Measurements from ENCODE around the gene B4GALT4. TPM values are rescaled to one million over a fixed set of nuclear protein-coding genes. Genes with fewer than 3 reads are reported as not detected.

Gene B4GALT4
- total RNA-seq, 3 donors from 2014 or later (not counting 1 experiment from before 2014, with no cell fraction given) = 35.1 to 54.1 (median 48.8) TPM

GRCh38 chr3:119239206-119239820 lies 1.4 kb downstream of the B4GALT4 start:
- Histone ChIP-seq H3K27me3 (ENCODE audit: control insufficient read depth, insufficient read depth, low read length) (no peaks in the 10 kb centered on the region), H3K4me1 (ENCODE audit: control insufficient read depth, insufficient read depth, low read length) (peaks cover 40% of the 10 kb centered on the region), H3K4me3 (ENCODE audit: low read length) (peak overlapping the region; percentile 49), H3K27ac (ENCODE audit: low read length) (peak overlapping the region; percentile 79), H3K36me3 (ENCODE audit: control insufficient read depth, insufficient read depth, low read length) (peaks cover 17% of the 10 kb centered on the region), H3K9me3 (ENCODE audit: control insufficient read depth, insufficient read depth, low read length) (no peaks in the 10 kb centered on the region)
- no peaks in the 10 kb centered on the region for H3K9me3 Mint-ChIP-seq
- ATAC-seq (peak in 1 of 3 donors; percentile 6), DNase-seq (peak in 1 of 2 donors; percentile 39)
- intact Hi-C loops (cut with micrococcal nuclease) = loop anchor here (2.0 to 5.0 kb wide), 2 partner anchors 223 to 855 kb away; partner anchors contain the start of genes GSK3B and TMEM39A
- peaks cover 43 to 52% of the 10 kb centered on the region in 2 donors for H3K4me1 Mint-ChIP-seq
- H3K4me3 Mint-ChIP-seq = peak overlapping the region; percentile 96
- H3K27me3 Mint-ChIP-seq (ENCODE audit: low read depth in 2 of 2) = no peaks in the 10 kb centered on the region
- peak overlapping the region; percentile 92 to 96 for H3K27ac Mint-ChIP-seq
- peaks cover 7% of the 10 kb centered on the region for H3K36me3 Mint-ChIP-seq
- no peak for TF ChIP-seq CTCF (IDR thresholded peaks at IDR 0.05)
- WGBS (ENCODE audit: insufficient coverage) = 4% methylated on average over 3 of the region's 5 CpGs

DNA sequence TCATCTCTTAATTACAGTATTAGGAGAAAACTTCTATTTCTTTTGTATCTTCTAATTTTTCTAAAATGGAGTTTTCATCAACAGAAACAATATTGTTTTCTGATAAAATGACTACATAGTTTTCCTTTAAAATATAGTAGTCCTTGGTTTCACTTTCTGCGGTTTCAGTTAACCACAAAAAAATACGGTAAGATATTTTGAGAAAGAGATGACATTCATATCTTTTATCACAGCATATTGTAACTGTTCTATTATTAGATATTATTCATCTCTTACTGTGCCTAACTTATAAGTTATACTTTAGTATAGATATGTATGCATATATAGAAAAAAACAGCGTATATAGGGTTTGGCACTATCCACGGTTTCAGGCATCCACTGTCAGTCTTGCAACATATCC lies 2.3 kb downstream of the B4GALT4 start:
- WGBS (ENCODE audit: insufficient coverage) = no CpG with 5 or more reads among the region's 4 CpGs
- peaks cover 43 to 55% of the 10 kb centered on the region in 2 donors for H3K4me1 Mint-ChIP-seq
- peak in 1 of 2 donors; percentile 36 for DNase-seq
- TF ChIP-seq CTCF (IDR thresholded peaks at IDR 0.05) = no peak
- H3K27me3 ChIP-seq (ENCODE audit: control insufficient read depth, insufficient read depth, low read length) = no peaks in the 10 kb centered on the region
- H3K9me3 ChIP-seq (ENCODE audit: control insufficient read depth, insufficient read depth, low read length) = no peaks in the 10 kb centered on the region
- peak overlapping the region; percentile 9 for H3K4me3 ChIP-seq (ENCODE audit: low read length)
- peaks cover 23% of the 10 kb centered on the region for H3K36me3 ChIP-seq (ENCODE audit: control insufficient read depth, insufficient read depth, low read length)
- H3K27me3 Mint-ChIP-seq (ENCODE audit: low read depth in 2 of 2) = no peaks in the 10 kb centered on the region
- H3K9me3 Mint-ChIP-seq = no peaks in the 10 kb centered on the region
- peaks cover 7% of the 10 kb centered on the region for H3K36me3 Mint-ChIP-seq
- intact Hi-C loops (cut with micrococcal nuclease) = loop anchor here (2.0 to 5.0 kb wide), 2 partner anchors 224 to 856 kb away; partner anchors contain the start of genes GSK3B and TMEM39A
- H3K27ac ChIP-seq (ENCODE audit: low read length) = peak overlapping the region; percentile 79
- peak overlapping the region; percentile 92 to 96 for H3K27ac Mint-ChIP-seq
- peaks cover 40% of the 10 kb centered on the region for H3K4me1 ChIP-seq (ENCODE audit: control insufficient read depth, insufficient read depth, low read length)
- peak overlapping the region; percentile 72 for H3K4me3 Mint-ChIP-seq
- no peak for ATAC-seq

GRCh38 chr3:119237299-119237698 lies 3.4 kb downstream of the B4GALT4 start:
- Mint-ChIP-seq H3K36me3 (peaks cover 7% of the 10 kb centered on the region), H3K27me3 (ENCODE audit: low read depth in 2 of 2) (no peaks in the 10 kb centered on the region), H3K4me3 (peak overlapping the region; percentile 84), H3K9me3 (no peaks in the 10 kb centered on the region), H3K27ac (peak overlapping the region; percentile 92 to 96), H3K4me1 (peaks cover 45 to 58% of the 10 kb centered on the region in 2 donors)
- Histone ChIP-seq H3K4me1 (ENCODE audit: control insufficient read depth, insufficient read depth, low read length) (peaks cover 40% of the 10 kb centered on the region), H3K27ac (ENCODE audit: low read length) (peak overlapping the region; percentile 55), H3K4me3 (ENCODE audit: low read length) (no peak overlapping the region), H3K27me3 (ENCODE audit: control insufficient read depth, insufficient read depth, low read length) (no peaks in the 10 kb centered on the region), H3K36me3 (ENCODE audit: control insufficient read depth, insufficient read depth, low read length) (peaks cover 30% of the 10 kb centered on the region), H3K9me3 (ENCODE audit: control insufficient read depth, insufficient read depth, low read length) (no peaks in the 10 kb centered on the region)
- TF ChIP-seq CTCF (IDR thresholded peaks at IDR 0.05) = no peak
- no peak for ATAC-seq
- intact Hi-C loops (cut with micrococcal nuclease) = loop anchor here (5.0 kb wide), 1 partner anchor 225 kb away; the partner anchor contains the start of gene TMEM39A
- DNase-seq = no peak
